Activated CD4-positive, alpha-beta T cell treated with anti-CD3 and anti-CD28 coated beads, Interleukin-2, amount 10 ng/mL, durations not matched to agents 24 days and 14 days (primary cell): ENCODE measurements around the gene SALL3. TPM values are rescaled to one million over a fixed set of nuclear protein-coding genes. Genes with fewer than 3 reads are reported as not detected.
"Not testable (repeated sequence)": the region's sequence is repeated elsewhere in the genome, so short reads cannot be mapped to it uniquely, and the experiment has no call there.

ENCODE experiments used
- DNase-seq: peaks from one replicate; pipeline ENCODE4 v3.0.0; 2022
- H3K27ac Mint-ChIP-seq: one replicate; pipeline ENCODE4 v1.8.0; 2022; ENCODE audit warnings: mild to moderate bottlenecking, mixed read lengths
- H3K27me3 Mint-ChIP-seq: one replicate; pipeline ENCODE4 v1.8.0; 2022; ENCODE audit warnings: mixed read lengths
- H3K36me3 Mint-ChIP-seq: one replicate; pipeline ENCODE4 v1.8.0; 2022; ENCODE audit warnings: low read depth, mild to moderate bottlenecking, mixed read lengths
- H3K4me1 Mint-ChIP-seq: one replicate; pipeline ENCODE4 v1.8.0; 2021; ENCODE audit warnings: mixed read lengths
- H3K4me3 Mint-ChIP-seq: one replicate; pipeline ENCODE4 v1.8.0; 2022; ENCODE audit warnings: mild to moderate bottlenecking, moderate library complexity, mixed read lengths
- H3K9me3 Mint-ChIP-seq: one replicate; pipeline ENCODE4 v1.8.0; 2021; ENCODE audit warnings: mixed read lengths
- intact Hi-C: fragments of 100-400 bp; cut with micrococcal nuclease; formaldehyde crosslinking; loops from one replicate; pipeline ENCODE4 v1.15.1; 2023
- total RNA-seq: library from RNA; stranded (reverse); gene quantifications from 2 replicates; pipeline ENCODE4 v1.2.3, GENCODE V29; 2022

SALL3 gene
- not detected in 2 replicates for total RNA-seq

DNA sequence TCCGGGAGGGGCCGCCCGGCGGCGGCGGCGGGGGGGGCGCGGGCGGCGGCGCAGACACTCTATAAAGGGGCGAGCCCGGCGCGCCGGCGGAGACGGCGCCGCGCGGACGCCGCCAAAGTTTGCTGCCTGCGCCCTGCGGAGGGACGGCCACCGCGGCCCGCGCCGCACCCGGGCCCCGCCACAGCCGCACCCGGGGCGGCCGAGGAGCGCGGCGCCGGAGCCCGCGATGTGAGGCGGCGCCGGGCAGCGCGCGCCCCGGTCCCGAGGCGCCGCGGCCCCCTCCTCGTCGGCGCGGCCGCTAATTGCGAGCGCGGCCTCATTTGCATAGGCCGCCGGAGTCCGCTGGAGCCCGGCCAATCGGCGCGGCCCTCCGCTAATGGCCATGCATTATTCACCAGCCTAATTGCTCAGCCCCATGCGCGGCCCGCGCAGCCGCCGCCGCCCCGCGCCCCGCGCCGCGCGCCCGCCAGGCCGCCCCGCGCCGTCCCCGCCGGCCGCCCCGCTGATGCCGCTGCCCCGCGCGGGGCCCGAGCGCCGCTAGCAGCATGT lies at the start of gene SALL3:
Gene SALL3, plus strand, starts transcription at position 89 of the 549 bp plus-strand sequence. Its CDS starts 457 bp downstream, at position 546.
- Mint-ChIP-seq H3K9me3 (peaks cover 12% of the 10 kb centered on the region), H3K36me3 (peaks cover 12% of the 10 kb centered on the region), H3K27ac (no peak within 1 kb of the TSS), H3K4me1 (peaks cover 10% of the 10 kb centered on the region), H3K27me3 (peaks cover 65% of the 10 kb centered on the region), H3K4me3 (no peak within 1 kb of the TSS)
- no peak for DNase-seq
- intact Hi-C loops = no loop called here

GRCh38 chr18:78932281-78932680 lies 47.3 kb upstream of the SALL3 start:
- no peaks in the 10 kb centered on the region for H3K36me3 Mint-ChIP-seq
- intact Hi-C loops = no loop called here
- H3K27ac Mint-ChIP-seq = no peak overlapping the region
- no peak overlapping the region for H3K4me3 Mint-ChIP-seq
- H3K9me3 Mint-ChIP-seq = no peaks in the 10 kb centered on the region
- DNase-seq = no peak
- H3K4me1 Mint-ChIP-seq = no peaks in the 10 kb centered on the region
- no peaks in the 10 kb centered on the region for H3K27me3 Mint-ChIP-seq

DNA sequence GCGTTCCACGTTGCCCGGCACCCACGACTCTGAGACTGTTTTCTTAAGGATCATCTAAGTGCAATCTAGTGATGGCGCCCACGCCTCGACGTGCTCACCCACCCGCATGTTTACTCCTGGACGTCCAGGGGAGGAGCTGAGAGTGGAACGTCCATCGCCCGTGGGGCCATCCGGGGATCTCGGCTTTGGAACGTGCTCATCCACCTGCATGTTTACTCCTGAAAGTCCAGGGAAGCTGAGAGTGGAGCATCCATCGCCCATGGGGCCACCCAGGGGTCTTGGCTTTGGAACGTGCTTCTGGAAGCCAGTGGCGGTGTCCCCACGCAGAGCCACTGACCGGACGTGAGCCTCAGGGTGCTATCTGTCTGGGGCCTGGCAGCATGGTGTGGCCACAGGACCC lies 45.6 kb upstream of the SALL3 start:
- Mint-ChIP-seq H3K36me3 (no peaks in the 10 kb centered on the region), H3K4me1 (peaks cover 2% of the 10 kb centered on the region), H3K4me3 (no peak overlapping the region), H3K9me3 (no peaks in the 10 kb centered on the region), H3K27me3 (no peaks in the 10 kb centered on the region), H3K27ac (no peak overlapping the region)
- no peak for DNase-seq
- intact Hi-C loops = no loop called here

DNA sequence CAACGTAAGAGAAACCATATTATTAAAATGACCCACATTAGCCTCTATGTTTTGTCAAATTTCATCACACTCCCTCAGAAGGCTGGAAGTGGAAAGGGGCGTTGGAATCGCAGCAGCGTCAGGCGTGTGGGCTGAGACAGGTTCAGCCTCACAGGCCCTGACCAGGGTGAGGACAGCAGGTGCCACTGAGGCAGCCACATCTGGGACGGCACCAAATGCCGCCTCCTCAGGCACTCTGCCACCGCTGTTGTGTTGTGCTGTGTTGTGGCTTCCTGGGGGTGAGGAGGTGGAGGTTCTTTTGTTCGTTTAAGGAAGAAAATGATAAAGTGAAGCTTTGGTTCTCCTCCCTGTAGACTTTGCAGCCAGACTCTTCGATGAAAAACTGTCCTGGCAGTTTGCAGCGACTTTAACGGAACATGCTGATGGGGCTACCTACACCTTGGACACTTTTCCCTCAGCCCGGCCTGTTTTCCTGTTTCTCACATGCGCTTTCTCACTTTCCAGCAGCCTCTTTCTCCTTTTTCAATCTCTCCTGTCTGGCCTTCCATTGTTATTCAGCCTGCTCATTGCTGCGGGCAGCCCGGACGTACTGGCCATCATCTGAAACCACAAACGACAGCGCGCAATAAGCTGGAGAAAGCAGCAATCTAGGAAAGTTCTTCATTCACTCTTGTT lies 44.9 kb upstream of the SALL3 start:
- no peak overlapping the region for H3K27ac Mint-ChIP-seq
- no peaks in the 10 kb centered on the region for H3K9me3 Mint-ChIP-seq
- no peaks in the 10 kb centered on the region for H3K36me3 Mint-ChIP-seq
- intact Hi-C loops = no loop called here
- H3K4me3 Mint-ChIP-seq = no peak overlapping the region
- H3K4me1 Mint-ChIP-seq = peaks cover 5% of the 10 kb centered on the region
- DNase-seq = no peak
- no peaks in the 10 kb centered on the region for H3K27me3 Mint-ChIP-seq

- no peak overlapping the region for H3K27ac Mint-ChIP-seq
- H3K9me3 Mint-ChIP-seq = no peaks in the 10 kb centered on the region
Observed at GRCh38 chr18:78935406-78935805, 44.2 kb upstream of the SALL3 start.

DNA sequence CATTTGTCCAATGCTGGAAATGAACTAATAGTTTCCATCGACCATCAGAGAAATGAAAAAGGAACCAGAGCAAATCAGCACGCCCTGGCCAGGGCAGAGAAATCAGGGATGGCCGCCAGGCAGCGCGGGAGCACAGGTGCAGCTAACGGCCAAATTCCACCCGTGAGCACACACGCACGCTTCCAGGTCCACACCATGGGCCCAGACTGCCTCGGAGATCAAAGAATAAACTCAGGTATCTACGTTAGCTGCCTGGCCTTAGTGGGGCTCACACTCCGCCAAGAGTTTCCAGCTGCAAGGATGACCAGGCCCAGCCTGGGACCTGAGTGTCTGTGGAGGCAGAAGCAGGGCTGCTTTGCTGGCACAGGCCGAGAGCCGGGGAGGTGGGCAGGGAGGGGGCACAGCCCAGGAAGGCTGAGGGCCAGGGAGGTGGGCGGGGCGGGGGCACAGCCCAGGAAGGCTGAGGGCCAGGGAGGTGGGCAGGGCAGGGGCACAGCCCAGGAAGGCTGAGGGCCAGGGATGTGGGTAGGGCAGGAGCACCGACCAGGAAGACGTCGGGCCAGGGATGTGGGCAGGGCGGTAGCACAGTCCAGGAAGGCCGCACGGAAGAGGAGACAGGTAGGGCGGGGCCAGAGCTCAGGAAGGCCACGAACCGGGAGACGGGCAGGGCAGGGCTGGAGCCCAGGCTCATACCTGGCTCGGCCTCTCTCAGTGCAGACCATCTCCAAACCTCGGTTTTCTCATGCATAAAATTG lies 43.2 kb upstream of the SALL3 start:
- no peak overlapping the region for H3K27ac Mint-ChIP-seq
- no peak for DNase-seq
- no peaks in the 10 kb centered on the region for H3K27me3 Mint-ChIP-seq
- H3K4me1 Mint-ChIP-seq = peaks cover 5% of the 10 kb centered on the region
- H3K9me3 Mint-ChIP-seq = no peaks in the 10 kb centered on the region
- H3K4me3 Mint-ChIP-seq = no peak overlapping the region
- intact Hi-C loops = no loop called here
- no peaks in the 10 kb centered on the region for H3K36me3 Mint-ChIP-seq

More at GRCh38 chr18:78935406-78935805, 44.2 kb upstream of the SALL3 start:
- Mint-ChIP-seq H3K4me3 (no peak overlapping the region), H3K36me3 (no peaks in the 10 kb centered on the region), H3K27me3 (no peaks in the 10 kb centered on the region), H3K4me1 (peaks cover 5% of the 10 kb centered on the region)
- DNase-seq = no peak
- intact Hi-C loops = no loop called here

- no peaks in the 10 kb centered on the region for H3K9me3 Mint-ChIP-seq
- no peak for DNase-seq
- no peak overlapping the region for H3K27ac Mint-ChIP-seq
Observed at GRCh38 chr18:78937166-78937565, 42.5 kb upstream of the SALL3 start.

GRCh38 chr18:78939105-78939504 lies 40.5 kb upstream of the SALL3 start:
- intact Hi-C loops = no loop called here
- no peak overlapping the region for H3K27ac Mint-ChIP-seq
- H3K4me3 Mint-ChIP-seq = no peak overlapping the region
- H3K27me3 Mint-ChIP-seq = no peaks in the 10 kb centered on the region
- H3K4me1 Mint-ChIP-seq = peaks cover 5% of the 10 kb centered on the region
- no peaks in the 10 kb centered on the region for H3K36me3 Mint-ChIP-seq
- DNase-seq = no peak
- no peaks in the 10 kb centered on the region for H3K9me3 Mint-ChIP-seq

More at GRCh38 chr18:78937166-78937565, 42.5 kb upstream of the SALL3 start:
- no peaks in the 10 kb centered on the region for H3K36me3 Mint-ChIP-seq
- H3K4me3 Mint-ChIP-seq = no peak overlapping the region
- peaks cover 5% of the 10 kb centered on the region for H3K4me1 Mint-ChIP-seq
- no peaks in the 10 kb centered on the region for H3K27me3 Mint-ChIP-seq
- intact Hi-C loops = no loop called here

GRCh38 chr18:78939734-78940494 lies 39.7 kb upstream of the SALL3 start:
- intact Hi-C loops = no loop called here
- H3K27ac Mint-ChIP-seq = no peak overlapping the region
- no peak for DNase-seq
- peaks cover 5% of the 10 kb centered on the region for H3K4me1 Mint-ChIP-seq
- no peak overlapping the region for H3K4me3 Mint-ChIP-seq
- H3K9me3 Mint-ChIP-seq = no peaks in the 10 kb centered on the region
- no peaks in the 10 kb centered on the region for H3K27me3 Mint-ChIP-seq
- no peaks in the 10 kb centered on the region for H3K36me3 Mint-ChIP-seq

DNA sequence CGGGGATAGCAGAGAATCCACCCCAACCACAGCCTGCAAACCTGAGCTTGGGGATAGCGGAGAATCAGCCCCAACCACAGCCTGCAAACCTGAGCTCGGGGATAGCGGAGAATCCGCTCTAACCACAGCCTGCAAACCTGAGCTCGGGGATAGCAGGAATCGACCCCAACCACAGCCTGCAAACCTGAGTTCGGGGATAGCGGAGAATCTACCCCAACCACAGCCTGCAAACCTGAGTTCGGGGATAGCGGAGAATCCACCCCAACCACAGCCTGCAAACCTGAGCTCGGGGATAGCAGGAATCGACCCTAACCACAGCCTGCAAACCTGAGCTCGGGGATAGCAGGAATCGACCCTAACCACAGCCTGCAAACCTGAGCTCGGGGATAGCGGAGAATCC lies 37.4 kb upstream of the SALL3 start:
- H3K36me3 Mint-ChIP-seq, H3K9me3 Mint-ChIP-seq, DNase-seq, intact Hi-C loops, H3K27ac Mint-ChIP-seq, H3K27me3 Mint-ChIP-seq, H3K4me3 Mint-ChIP-seq, H3K4me1 Mint-ChIP-seq: not testable (repeated sequence)

DNA sequence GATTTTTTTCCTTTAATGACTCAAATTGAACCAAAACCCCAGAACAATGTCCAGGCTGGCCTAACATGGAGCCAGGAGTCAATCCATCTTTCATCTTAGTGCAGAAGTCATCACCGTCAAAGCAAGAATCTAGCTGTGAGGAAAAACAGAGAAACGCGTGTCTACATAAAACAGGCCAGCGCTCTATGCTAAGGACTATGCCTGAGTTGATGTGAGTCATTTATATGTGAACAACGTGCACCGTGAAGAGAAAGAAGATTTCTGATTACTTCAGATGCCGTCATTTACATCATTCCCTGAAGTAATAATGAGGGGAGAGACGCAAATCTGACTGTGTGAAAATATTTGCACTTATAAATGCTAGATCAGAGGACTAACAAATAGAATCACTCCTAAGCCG lies 34.0 kb upstream of the SALL3 start:
- no peak for DNase-seq
- H3K9me3 Mint-ChIP-seq = no peaks in the 10 kb centered on the region
- no peak overlapping the region for H3K4me3 Mint-ChIP-seq
- no peaks in the 10 kb centered on the region for H3K36me3 Mint-ChIP-seq
- peaks cover 2% of the 10 kb centered on the region for H3K27me3 Mint-ChIP-seq
- no peaks in the 10 kb centered on the region for H3K4me1 Mint-ChIP-seq
- H3K27ac Mint-ChIP-seq = no peak overlapping the region
- intact Hi-C loops = no loop called here

DNA sequence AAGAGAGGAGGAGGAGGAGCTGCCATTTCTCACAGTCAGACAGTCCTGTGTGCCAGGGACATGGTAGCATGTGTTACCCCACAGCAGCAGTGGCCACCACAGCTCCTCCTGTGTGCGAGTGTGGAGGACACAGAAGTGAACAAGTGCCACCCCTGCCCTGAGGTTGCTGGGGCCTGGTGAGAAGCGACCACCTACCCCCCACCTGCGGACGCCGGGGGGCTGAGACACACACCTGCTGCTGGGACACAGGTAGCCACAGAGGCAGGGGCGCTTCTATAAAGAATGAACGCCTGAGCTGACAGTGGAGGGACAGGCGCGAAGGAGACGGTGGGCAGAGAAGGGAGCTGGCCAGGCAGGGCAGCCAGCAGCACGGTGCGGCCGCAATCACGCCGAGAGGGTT lies 32.3 kb upstream of the SALL3 start:
- H3K27me3 Mint-ChIP-seq = peaks cover 2% of the 10 kb centered on the region
- intact Hi-C loops = no loop called here
- no peak overlapping the region for H3K27ac Mint-ChIP-seq
- no peaks in the 10 kb centered on the region for H3K4me1 Mint-ChIP-seq
- H3K36me3 Mint-ChIP-seq = no peaks in the 10 kb centered on the region
- no peak for DNase-seq
- H3K9me3 Mint-ChIP-seq = peaks cover 4% of the 10 kb centered on the region
- no peak overlapping the region for H3K4me3 Mint-ChIP-seq

DNA sequence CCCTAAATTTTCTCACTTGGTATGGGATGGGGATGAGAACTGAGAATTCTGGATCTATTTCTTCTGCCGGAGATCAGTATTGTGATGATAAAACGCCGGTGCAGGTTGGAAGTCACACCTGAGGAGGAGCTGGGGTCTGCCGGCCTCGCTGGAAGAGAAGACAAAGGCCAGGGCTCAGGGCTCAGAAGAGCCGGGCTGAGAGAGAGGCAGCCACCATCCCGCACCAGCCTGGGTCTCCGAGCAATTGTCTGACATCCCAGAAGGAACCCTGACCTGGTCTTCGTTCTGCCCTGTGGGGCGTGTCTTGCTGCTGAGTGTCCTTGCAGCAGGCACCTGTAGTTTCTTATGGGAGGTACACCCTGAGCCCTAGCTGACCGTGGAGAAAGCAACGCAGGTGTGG lies 31.4 kb upstream of the SALL3 start:
- no peaks in the 10 kb centered on the region for H3K4me1 Mint-ChIP-seq
- intact Hi-C loops = no loop called here
- H3K27me3 Mint-ChIP-seq = peaks cover 2% of the 10 kb centered on the region
- no peak for DNase-seq
- no peaks in the 10 kb centered on the region for H3K36me3 Mint-ChIP-seq
- H3K27ac Mint-ChIP-seq = no peak overlapping the region
- H3K9me3 Mint-ChIP-seq = peaks cover 4% of the 10 kb centered on the region
- no peak overlapping the region for H3K4me3 Mint-ChIP-seq

- intact Hi-C loops = no loop called here
- Mint-ChIP-seq H3K27ac (no peak overlapping the region), H3K36me3 (no peaks in the 10 kb centered on the region), H3K4me1 (no peaks in the 10 kb centered on the region), H3K4me3 (no peak overlapping the region), H3K9me3 (peaks cover 7% of the 10 kb centered on the region), H3K27me3 (peaks cover 2% of the 10 kb centered on the region)
- no peak for DNase-seq
Observed at GRCh38 chr18:78948707-78949106, 30.9 kb upstream of the SALL3 start.
